Gastrocnemius medialis (tissue), 4 donors: ENCODE measurements around the gene GTF3C4. TPM values are rescaled to one million over a fixed set of nuclear protein-coding genes. Genes with fewer than 3 reads are reported as not detected.

ENCODE experiments used
- ATAC-seq, 2 donors: fragments of 150-250 bp; one replicate each; pipeline ENCODE4 v1.9.1; 2016
- DNase-seq, 2 donors: peaks; one replicate each; pipeline ENCODE4 v3.0.0-alpha.2; 2019
- H3K27ac ChIP-seq, 4 donors: fragments of 200-600 bp; sonication (generic); 1 replicate in 1 of 4; 2 replicates in 3 of 4; pipeline ENCODE4 v1.5.1; 2016 to 2018; ENCODE audit warnings: mild to moderate bottlenecking in 2 of 4, moderate library complexity in 1 of 4
- H3K27me3 ChIP-seq, 3 donors: fragments of 200-600 bp; sonication (generic) in 2 of 3; 1 replicate in 1 of 3; 2 replicates in 2 of 3; pipeline versions ENCODE4 v1.5.1 to v1.6.0; 2016 to 2019; ENCODE audit warnings: mild to moderate bottlenecking in 1 of 3, moderate library complexity in 1 of 3
- H3K36me3 ChIP-seq, 2 donors: fragments of 200-600 bp; sonication (generic) in 1 of 2; one replicate each; pipeline ENCODE4 v1.5.1; 2017 to 2018
- H3K4me1 ChIP-seq, 2 donors: fragments of 200-600 bp; sonication (generic) in 1 of 2; one replicate each; pipeline ENCODE4 v1.5.1; 2016 to 2017; ENCODE audit warnings: mild to moderate bottlenecking in 2 of 2
- H3K4me3 ChIP-seq, 4 donors: fragments of 200-600 bp; sonication (generic) in 3 of 4; 1 replicate in 1 of 4; 2 replicates in 3 of 4; pipeline ENCODE4 v1.5.1; 2016 to 2019; ENCODE audit warnings: mild to moderate bottlenecking in 2 of 4
- H3K9me3 ChIP-seq, 3 donors: fragments of 200-600 bp; sonication (generic) in 2 of 3; 1 replicate in 1 of 3; 2 replicates in 2 of 3; pipeline ENCODE4 v1.5.1; 2016 to 2019
- POLR2A ChIP-seq, 2 donors: fragments of 450-650 bp; IDR thresholded peaks; one replicate each; pipeline ENCODE4 v1.6.1; 2017; ENCODE audit warnings: antibody characterized with exemption in 2 of 2, mild to moderate bottlenecking in 2 of 2, moderate library complexity in 2 of 2
- in situ Hi-C, 4 donors: fragments of 200-750 bp; cut with MboI; loops; one replicate each; pipeline versions ENCODE4 v1.15.0 to v1.8.0; 2017; ENCODE audit warnings: low sequenced_read_pairs in 4 of 4
- intact Hi-C: fragments of 100-400 bp; cut with DNase I; formaldehyde crosslinking; loops from one replicate; pipeline ENCODE4 v1.15.1; 2023; ENCODE audit warnings: low total_unique reads
- total RNA-seq, 4 donors: library from RNA; depleted of rRNA; stranded (reverse); fragments of >200 nt; gene quantifications; one replicate each; pipeline versions ENCODE4 v1.1.0 to v1.2.3, GENCODE V29; 2016
- TF ChIP-seq, protein P1 (sequence below), 5 experiments: fragments of 450-650 bp in 3 of 5; fragments of 200-600 bp in 2 of 5; sonication (generic) in 2 of 5; IDR thresholded peaks in 4 of 5; conservative IDR thresholded peaks in 1 of 5; 1 replicate in 4 of 5; 2 replicates in 1 of 5; pipeline ENCODE4 v1.5.1; 2016 to 2019; ENCODE audit warnings: antibody characterized with exemption in 5 of 5, mild to moderate bottlenecking in 3 of 5, moderate library complexity in 3 of 5

GTF3C4 gene
- total RNA-seq, 4 donors from 2014 or later: 9.2 to 11.7 (median 10.8) TPM

GRCh38 chr9:132740526-132741309 is 70.5 kb downstream of the GTF3C4 start:
- DNase-seq: no peak
- Histone ChIP-seq H3K36me3 (no peaks in the 10 kb centered on the region), H3K9me3 (no peaks in the 10 kb centered on the region), H3K27ac (no peak overlapping the region), H3K27me3 (peaks cover 44 to 48% (median 45%) of the 10 kb centered on the region in 3 donors), H3K4me1 (no peaks in the 10 kb centered on the region), H3K4me3 (no peak overlapping the region)
- no peak for ATAC-seq
- intact Hi-C loops (no loop called here), in situ Hi-C loops (no loop called here)
- TF ChIP-seq POLR2A (IDR thresholded peaks at IDR 0.05): no peak
- TF ChIP-seq, protein P1, sequence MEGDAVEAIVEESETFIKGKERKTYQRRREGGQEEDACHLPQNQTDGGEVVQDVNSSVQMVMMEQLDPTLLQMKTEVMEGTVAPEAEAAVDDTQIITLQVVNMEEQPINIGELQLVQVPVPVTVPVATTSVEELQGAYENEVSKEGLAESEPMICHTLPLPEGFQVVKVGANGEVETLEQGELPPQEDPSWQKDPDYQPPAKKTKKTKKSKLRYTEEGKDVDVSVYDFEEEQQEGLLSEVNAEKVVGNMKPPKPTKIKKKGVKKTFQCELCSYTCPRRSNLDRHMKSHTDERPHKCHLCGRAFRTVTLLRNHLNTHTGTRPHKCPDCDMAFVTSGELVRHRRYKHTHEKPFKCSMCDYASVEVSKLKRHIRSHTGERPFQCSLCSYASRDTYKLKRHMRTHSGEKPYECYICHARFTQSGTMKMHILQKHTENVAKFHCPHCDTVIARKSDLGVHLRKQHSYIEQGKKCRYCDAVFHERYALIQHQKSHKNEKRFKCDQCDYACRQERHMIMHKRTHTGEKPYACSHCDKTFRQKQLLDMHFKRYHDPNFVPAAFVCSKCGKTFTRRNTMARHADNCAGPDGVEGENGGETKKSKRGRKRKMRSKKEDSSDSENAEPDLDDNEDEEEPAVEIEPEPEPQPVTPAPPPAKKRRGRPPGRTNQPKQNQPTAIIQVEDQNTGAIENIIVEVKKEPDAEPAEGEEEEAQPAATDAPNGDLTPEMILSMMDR (IDR thresholded peaks at IDR 0.05 in 4 of 5, conservative IDR thresholded peaks at IDR 0.05 in 1 of 5): no peak

- H3K9me3 ChIP-seq: no peaks in the 10 kb centered on the region
- peaks cover 45 to 48% (median 47%) of the 10 kb centered on the region in 3 donors for H3K27me3 ChIP-seq
- no peak for ATAC-seq
- intact Hi-C loops (no loop called here), in situ Hi-C loops (no loop called here)
- no peak overlapping the region for H3K27ac ChIP-seq
- no peak overlapping the region for H3K4me3 ChIP-seq
- TF ChIP-seq POLR2A (IDR thresholded peaks at IDR 0.05): no peak
- TF ChIP-seq, protein P1 (IDR thresholded peaks at IDR 0.05 in 4 of 5, conservative IDR thresholded peaks at IDR 0.05 in 1 of 5): no peak
- H3K4me1 ChIP-seq: no peaks in the 10 kb centered on the region
- no peak for DNase-seq
- H3K36me3 ChIP-seq: no peaks in the 10 kb centered on the region
These were observed 72.6 kb downstream of the GTF3C4 start for GRCh38 chr9:132742821-132743311.

- H3K27ac ChIP-seq: no peak overlapping the region
- no peaks in the 10 kb centered on the region for H3K4me1 ChIP-seq
- ATAC-seq: no peak
- intact Hi-C loops (no loop called here), in situ Hi-C loops (no loop called here)
- H3K9me3 ChIP-seq: no peaks in the 10 kb centered on the region
- H3K4me3 ChIP-seq: no peak overlapping the region
- no peaks in the 10 kb centered on the region for H3K36me3 ChIP-seq
- DNase-seq: no peak
- H3K27me3 ChIP-seq: peaks cover 45 to 47% (median 47%) of the 10 kb centered on the region in 3 donors
- TF ChIP-seq, protein P1 (IDR thresholded peaks at IDR 0.05 in 4 of 5, conservative IDR thresholded peaks at IDR 0.05 in 1 of 5): no peak
- no peak for TF ChIP-seq POLR2A (IDR thresholded peaks at IDR 0.05)
These were observed 73.7 kb downstream of the GTF3C4 start for GRCh38 chr9:132743931-132744479.

Other genes starting within 250 kb of the GTF3C4 start
- not detected for gene BARHL1, start 87.9 kb upstream of the GTF3C4 start, total RNA-seq
- gene DDX31, start 481 bp upstream of the GTF3C4 start, total RNA-seq: 1 to 10 TPM; 5.4 to 8.8 (median 6.4) TPM
- gene AK8, start 207.8 kb downstream of the GTF3C4 start, total RNA-seq: not detected
- 1 to 10 TPM in 2 of 4 donors, under 1 TPM in 2; 0.24 to 2.5 (median 1.0) TPM for gene SPACA9, start 208.4 kb downstream of the GTF3C4 start, total RNA-seq